Erythroblast (primary cell): Measurements from ENCODE around the gene RELN.

Experiments used
- GATA1 ChIP-seq: IDR thresholded peaks from 2 replicates; pipeline ENCODE4 v1.6.1; 2011; ENCODE audit warnings: low read depth, mild to moderate bottlenecking, control low read depth, low read length, moderate library complexity
- POLR2A ChIP-seq: IDR thresholded peaks from 2 replicates; pipeline ENCODE4 v1.6.1; 2011; ENCODE audit warnings: mild to moderate bottlenecking, low read length

- TF ChIP-seq POLR2A (no peak), GATA1 (no peak)
Observed at GRCh38 chr7:104038136-104038535, 48.7 kb upstream of the RELN start.
